ENCODE results near the gene PEX16.

PEX16 gene

GRCh38 chr11:45886816-45887520, 30.7 kb downstream of the PEX16 start:
- no peak for TF ChIP-seq CTCF (IDR thresholded peaks at IDR 0.05)
- TF ChIP-seq ZFX (IDR thresholded peaks at IDR 0.05; ENCODE audit: borderline replicate concordance), result no peak

GRCh38 chr11:45885921-45886721, 31.6 kb downstream of the PEX16 start:
- peak overlapping the region; percentile 65 for H3K27ac ChIP-seq
- no peak for TF ChIP-seq CTCF (IDR thresholded peaks at IDR 0.05)

More at GRCh38 chr11:45886816-45887520, 30.7 kb downstream of the PEX16 start:
- 0 out of 2 replicates have a peak overlapping the region, but pooled peaks have one; percentile 23 for H3K27ac ChIP-seq

GRCh38 chr11:45885274-45885920, 32.3 kb downstream of the PEX16 start, which contains the start of gene MAPK8IP1:
Gene MAPK8IP1, plus strand, starts transcription at chr11:45885651. Its CDS starts 170 bp downstream, at chr11:45885821.
- peak; percentile 13; the same call in 1 of the 2 replicates for TF ChIP-seq CTCF (IDR thresholded peaks at IDR 0.05)
- TF ChIP-seq ZFX (IDR thresholded peaks at IDR 0.05; ENCODE audit: borderline replicate concordance), result no peak
- H3K27ac ChIP-seq, result peak within 1 kb of the TSS; percentile 65

- no peak for TF ChIP-seq ZFX (IDR thresholded peaks at IDR 0.05; ENCODE audit: borderline replicate concordance)
- TF ChIP-seq CTCF (IDR thresholded peaks at IDR 0.05), result no peak
- H3K27ac ChIP-seq, result peak overlapping the region; percentile 65
Observed at GRCh38 chr11:45884596-45885185, 33.0 kb downstream of the PEX16 start.

GRCh38 chr11:45881708-45882368, 35.8 kb downstream of the PEX16 start:
- no peak overlapping the region for H3K27ac ChIP-seq
- TF ChIP-seq CTCF (IDR thresholded peaks at IDR 0.05) (no peak), ZFX (IDR thresholded peaks at IDR 0.05; ENCODE audit: borderline replicate concordance) (no peak)

GRCh38 chr11:45880772-45881570, 36.7 kb downstream of the PEX16 start:
- H3K27ac ChIP-seq, result no peak overlapping the region
- TF ChIP-seq ZFX (IDR thresholded peaks at IDR 0.05; ENCODE audit: borderline replicate concordance), result no peak
- TF ChIP-seq CTCF (IDR thresholded peaks at IDR 0.05), result no peak

All from 22Rv1 (cell line).